Heart left ventricle (tissue), 16 donors: Measurements from ENCODE around the gene PPP3R1. TPM values are rescaled to one million over a fixed set of nuclear protein-coding genes. Genes with fewer than 3 reads are reported as not detected.
"Not testable (repeated sequence)": the region's sequence is repeated elsewhere in the genome, so short reads cannot be mapped to it uniquely, and the experiment has no call there.

Source experiments
- ATAC-seq, 4 donors: fragments of 200-7000 bp; cut with Tn5 transposase; one replicate each; pipeline ENCODE4 v1.9.1; 2020 to 2022; ENCODE audit warnings: moderate library complexity in 4 of 4, mild to moderate bottlenecking in 3 of 4, moderate number of reproducible peaks in 1 of 4
- DNase-seq, 5 donors: peaks; one replicate each; pipeline ENCODE4 v3.0.0-alpha.2; 2020
- H3K27ac ChIP-seq, 12 donors: fragments of 200-600 bp; sonication (generic) in 4 of 12; one replicate each; pipeline versions ENCODE4 v1.5.0 to v1.8.0; 2016 to 2022; ENCODE audit warnings: mild to moderate bottlenecking in 2 of 12
- H3K27me3 ChIP-seq, 9 donors: fragments of 200-600 bp; sonication (generic) in 2 of 9; one replicate each; pipeline versions ENCODE4 v1.5.1 to v1.8.0; 2016 to 2022; ENCODE audit warnings: mild to moderate bottlenecking in 3 of 9
- H3K36me3 ChIP-seq, 9 donors: fragments of 200-600 bp; sonication (generic) in 2 of 9; one replicate each; pipeline versions ENCODE4 v1.5.0 to v1.8.0; 2018 to 2022; ENCODE audit warnings: mild to moderate bottlenecking in 2 of 9
- H3K4me1 ChIP-seq, 12 donors: fragments of 200-600 bp; sonication (generic) in 4 of 12; one replicate each; pipeline versions ENCODE4 v1.5.0 to v1.8.0; 2016 to 2022; ENCODE audit warnings: mild to moderate bottlenecking in 3 of 12
- H3K4me3 ChIP-seq, 12 donors: fragments of 200-600 bp; sonication (generic) in 4 of 12; one replicate each; pipeline versions ENCODE4 v1.5.0 to v1.8.0; 2017 to 2022; ENCODE audit warnings: mild to moderate bottlenecking in 9 of 12, moderate library complexity in 4 of 12
- H3K9me3 ChIP-seq, 12 donors: fragments of 200-600 bp; sonication (generic) in 4 of 12; one replicate each; pipeline versions ENCODE4 v1.5.0 to v1.8.0; 2016 to 2022; ENCODE audit warnings: mild to moderate bottlenecking in 1 of 12
- POLR2A ChIP-seq, 2 donors: fragments of 450-650 bp; IDR thresholded peaks; one replicate each; pipeline ENCODE4 v1.6.1; 2017; ENCODE audit warnings: antibody characterized with exemption in 2 of 2, mild to moderate bottlenecking in 2 of 2, moderate library complexity in 2 of 2
- WGBS, 4 donors: extraction: QIAGEN DNeasy Blood & Tissue Kit in 2 of 4; methylation state at CpG; one replicate each; pipeline versions ENCODE4 v1.1.5 to v1.1.7; 2013 to 2018; 5-methylcytosine and 5-hydroxymethylcytosine counted together
- intact Hi-C, 10 donors: fragments of 100-400 bp; cut with DNase I; formaldehyde crosslinking; loops; one replicate each; pipeline versions ENCODE4 v1.11.1 to v1.14.2; 2022
- polyA plus RNA-seq, 2 donors: library from polyadenylated mRNA; stranded (reverse); fragments of 200-250 nt; gene quantifications; one replicate each; pipeline ENCODE4 v1.2.3, GENCODE V29; 2013
- total RNA-seq, 9 donors: library from RNA; depleted of rRNA in 2 of 9; stranded (reverse); fragments of >200 nt in 2 of 9; fragmentation: NEBNext Ultra II Directional in 3 of 9; extraction: Animal tissue kit (Norgen Biotek cat#: 25700) in 3 of 9; gene quantifications; one replicate each; pipeline versions ENCODE4 v1.1.0 to v1.2.4, GENCODE V29; 2016 to 2023
- TF ChIP-seq, protein P1 (sequence below), 12 donors: fragments of 200-600 bp; sonication (generic) in 4 of 12; IDR thresholded peaks; one replicate each; pipeline versions ENCODE4 v1.5.0 to v1.8.0; 2018 to 2022; ENCODE audit warnings: antibody characterized with exemption in 12 of 12, mild to moderate bottlenecking in 5 of 12
- donor health status: ischemic (EF 13 %, LVEDD 7.1; RV severe dilation, severe dysfunction).
- donor health status: healthy with polysubstance abuse.
- donor health status: DM: no; HTN: yes; CAD: no.
- donor health status: DM: no; HTN: no; CAD: no.
- donor health status: ischemic (EF 25% LVEDD 6.9; RV normal size, moderate dysfunction).
- donor health status: ischemic (EF 25% LVEDD 5.7; RV mildly dilated, moderate dysfunction).
- donor health status: healthy.
- donor health status: DM: yes; HTN: yes; CAD: no.
- donor health status: ischemic (EF 35%, LVEDD 5.7; RV mildly dilated, moderate dysfunction).
- donor health status: nonischemic (EF 11% LVEDD 7.7; RV severe dilation, severe dysfunction).
- donor health status: DM: yes; HTN: yes; CAD: no.
- donor health status: PGD.
- donor health status: ischemic (EF 29% LVEDD 5.4; RV normal size, mild dysfunction).
- donor health status: nonischemic (EF 23%, LVEDD 6.1; RV moderate dilation, normal function).

PPP3R1 gene
- total and polyA plus RNA-seq, 11 donors: 13.4 to 50.9 (median 35.1) TPM

DNA sequence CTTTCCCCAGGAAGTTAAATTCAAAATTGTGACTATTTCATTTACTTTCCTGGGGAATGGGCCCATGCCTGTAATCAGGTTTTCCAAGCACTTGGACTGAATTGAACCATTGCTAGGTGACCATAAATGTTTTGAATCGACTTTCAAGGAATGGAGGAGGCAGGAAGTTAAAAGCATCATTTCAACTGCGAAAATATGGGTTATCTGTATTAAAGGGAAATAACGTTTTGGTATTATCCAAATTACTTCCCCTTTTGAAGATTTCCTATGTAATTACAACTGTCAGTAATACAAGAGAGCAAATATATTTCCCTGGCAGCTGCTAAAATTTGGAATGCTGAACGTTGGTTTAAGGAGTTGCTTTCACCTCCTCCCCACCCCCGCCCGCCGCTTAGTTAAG lies 75.7 kb downstream of the PPP3R1 start:
- DNase-seq (no peak), ATAC-seq (no peak)
- Histone ChIP-seq H3K27me3 (no peaks in the 10 kb centered on the region), H3K4me3 (no peak overlapping the region), H3K27ac (no peak overlapping the region), H3K4me1 (peaks cover 0 to 14% (median 0%) of the 10 kb centered on the region in 12 donors), H3K9me3 (no peaks in the 10 kb centered on the region), H3K36me3 (peaks cover 0 to 79% (median 56%) of the 10 kb centered on the region in 9 donors)
- WGBS, 4 donors: 71 to 77% (median 73%) methylated on average over 7 of the region's 7 CpGs
- intact Hi-C loops: no loop called here
- no peak for TF ChIP-seq POLR2A (IDR thresholded peaks at IDR 0.05)
- TF ChIP-seq, protein P1, sequence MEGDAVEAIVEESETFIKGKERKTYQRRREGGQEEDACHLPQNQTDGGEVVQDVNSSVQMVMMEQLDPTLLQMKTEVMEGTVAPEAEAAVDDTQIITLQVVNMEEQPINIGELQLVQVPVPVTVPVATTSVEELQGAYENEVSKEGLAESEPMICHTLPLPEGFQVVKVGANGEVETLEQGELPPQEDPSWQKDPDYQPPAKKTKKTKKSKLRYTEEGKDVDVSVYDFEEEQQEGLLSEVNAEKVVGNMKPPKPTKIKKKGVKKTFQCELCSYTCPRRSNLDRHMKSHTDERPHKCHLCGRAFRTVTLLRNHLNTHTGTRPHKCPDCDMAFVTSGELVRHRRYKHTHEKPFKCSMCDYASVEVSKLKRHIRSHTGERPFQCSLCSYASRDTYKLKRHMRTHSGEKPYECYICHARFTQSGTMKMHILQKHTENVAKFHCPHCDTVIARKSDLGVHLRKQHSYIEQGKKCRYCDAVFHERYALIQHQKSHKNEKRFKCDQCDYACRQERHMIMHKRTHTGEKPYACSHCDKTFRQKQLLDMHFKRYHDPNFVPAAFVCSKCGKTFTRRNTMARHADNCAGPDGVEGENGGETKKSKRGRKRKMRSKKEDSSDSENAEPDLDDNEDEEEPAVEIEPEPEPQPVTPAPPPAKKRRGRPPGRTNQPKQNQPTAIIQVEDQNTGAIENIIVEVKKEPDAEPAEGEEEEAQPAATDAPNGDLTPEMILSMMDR (IDR thresholded peaks at IDR 0.05): no peak

DNA sequence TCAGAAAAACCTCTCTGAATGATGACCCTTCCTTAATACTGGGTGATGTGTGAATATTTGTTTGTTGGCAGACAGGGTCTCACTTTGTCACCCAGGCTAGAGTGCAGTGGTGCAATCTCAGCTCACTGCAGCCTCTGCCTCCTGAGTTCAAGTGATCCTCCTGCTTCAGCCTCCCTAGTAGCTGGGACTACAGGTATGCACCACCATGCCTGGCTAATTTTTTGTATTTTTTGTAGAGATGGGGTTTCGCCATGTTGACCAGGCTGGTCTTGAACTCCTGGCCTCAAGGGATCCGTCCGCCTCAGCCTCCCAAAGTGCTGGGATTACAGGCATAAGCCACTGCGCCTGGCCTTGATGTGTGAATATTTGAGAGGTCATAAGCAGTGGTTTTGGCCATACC lies 77.1 kb downstream of the PPP3R1 start:
- Histone ChIP-seq H3K36me3 (peaks cover 0 to 78% (median 45%) of the 10 kb centered on the region in 9 donors), H3K4me1 (peaks cover 0 to 14% (median 0%) of the 10 kb centered on the region in 12 donors)
- H3K27me3 ChIP-seq, H3K27ac ChIP-seq, H3K9me3 ChIP-seq, ATAC-seq, intact Hi-C loops, H3K4me3 ChIP-seq, DNase-seq: not testable (repeated sequence)
- WGBS, 4 donors: 90 to 99% (median 99%) methylated on average over 4 of the region's 4 CpGs

GRCh38 chr2:68172990-68173700 lies 79.2 kb downstream of the PPP3R1 start:
- Histone ChIP-seq H3K27me3 (no peaks in the 10 kb centered on the region), H3K9me3 (no peaks in the 10 kb centered on the region), H3K36me3 (peaks cover 0 to 73% (median 34%) of the 10 kb centered on the region in 9 donors), H3K4me3 (no peak overlapping the region), H3K4me1 (peaks cover 0 to 14% (median 0%) of the 10 kb centered on the region in 12 donors), H3K27ac (no peak overlapping the region)
- WGBS, 4 donors: 78 to 93% (median 91%) methylated on average over 8 of the region's 8 CpGs
- ATAC-seq (no peak), DNase-seq (no peak)
- intact Hi-C loops: no loop called here
- TF ChIP-seq, protein P1 (IDR thresholded peaks at IDR 0.05): no peak
- TF ChIP-seq POLR2A (IDR thresholded peaks at IDR 0.05): no peak

DNA sequence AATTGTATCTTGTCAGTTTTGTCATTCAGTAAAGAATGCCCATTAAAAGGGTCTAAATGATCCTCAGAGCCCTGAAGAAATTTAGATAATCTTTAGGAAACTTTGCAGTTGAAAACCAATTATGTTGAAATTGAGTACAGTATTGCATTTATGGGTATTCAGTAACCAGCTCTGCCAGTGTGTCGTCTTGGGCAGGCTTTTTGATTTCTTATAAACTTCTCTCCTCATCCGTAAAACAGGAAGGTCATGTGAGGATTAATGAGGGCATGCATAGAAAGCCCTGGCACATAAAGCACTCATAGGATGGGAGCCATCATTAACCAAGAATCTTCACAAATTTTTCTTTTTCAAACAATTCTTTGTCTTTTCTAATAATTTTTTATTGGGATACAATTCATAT lies 79.8 kb downstream of the PPP3R1 start:
- 78 to 90% (median 87%) methylated on average over 2 of the region's 2 CpGs for WGBS, 4 donors
- TF ChIP-seq POLR2A (IDR thresholded peaks at IDR 0.05): no peak
- TF ChIP-seq, protein P1 (IDR thresholded peaks at IDR 0.05): no peak
- Histone ChIP-seq H3K27me3 (no peaks in the 10 kb centered on the region), H3K4me3 (no peak overlapping the region), H3K36me3 (peaks cover 0 to 73% (median 34%) of the 10 kb centered on the region in 9 donors), H3K27ac (no peak overlapping the region), H3K9me3 (no peaks in the 10 kb centered on the region), H3K4me1 (peaks cover 0 to 14% (median 0%) of the 10 kb centered on the region in 12 donors)
- no peak for ATAC-seq
- intact Hi-C loops: no loop called here
- no peak for DNase-seq
